GM19372 (cell line): ENCODE data around the gene FSD2.
"Not testable (repeated sequence)": the region's sequence is repeated elsewhere in the genome, so short reads cannot be mapped to it uniquely, and the experiment has no call there.

Source experiments
- ATAC-seq: cut with Tn5 transposase; IDR thresholded peaks from one replicate; pipeline ENCODE4 v1.9.1; 2021; ENCODE audit warnings: mild to moderate bottlenecking, low read depth, moderate library complexity; ENCODE audit not compliant: unreplicated experiment

Gene FSD2

DNA sequence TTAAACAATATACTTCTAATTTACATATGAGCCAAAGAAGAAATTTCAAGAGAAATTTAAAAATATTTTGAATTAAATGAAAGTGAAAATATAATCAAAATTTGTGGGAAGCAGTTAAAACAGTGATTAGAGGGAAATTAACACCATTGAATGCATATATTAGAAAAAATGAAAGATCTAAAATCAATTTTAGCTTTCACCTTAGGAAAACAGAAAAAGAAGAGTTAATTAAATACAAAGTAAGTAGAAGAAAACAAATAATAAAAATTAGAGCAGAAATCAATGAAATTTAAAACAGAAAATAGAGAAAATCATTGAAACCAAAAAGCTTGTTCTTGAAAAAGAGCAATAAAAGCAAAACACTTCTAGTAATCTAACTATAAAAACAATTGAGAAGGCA is 57.6 kb downstream of the FSD2 start:
- ATAC-seq: no peak

DNA sequence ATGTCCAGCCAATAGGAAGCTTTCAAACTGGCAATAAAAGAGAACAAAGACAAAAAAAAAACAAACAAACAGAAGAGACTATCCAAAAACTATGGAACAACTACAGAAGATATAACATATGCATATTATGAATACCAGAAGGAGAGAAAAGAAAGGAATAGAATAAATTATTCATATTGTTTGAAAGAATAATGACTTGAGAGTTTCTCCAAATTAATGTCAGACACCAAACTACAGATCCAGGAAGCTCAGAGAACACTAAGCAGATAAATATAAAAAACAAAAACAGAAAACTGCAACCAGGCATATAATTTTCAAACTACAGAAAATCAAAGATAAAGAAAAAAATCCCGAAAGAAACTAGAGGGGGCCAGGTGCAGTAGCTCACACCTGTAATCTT is 62.1 kb downstream of the FSD2 start:
- no peak for ATAC-seq

DNA sequence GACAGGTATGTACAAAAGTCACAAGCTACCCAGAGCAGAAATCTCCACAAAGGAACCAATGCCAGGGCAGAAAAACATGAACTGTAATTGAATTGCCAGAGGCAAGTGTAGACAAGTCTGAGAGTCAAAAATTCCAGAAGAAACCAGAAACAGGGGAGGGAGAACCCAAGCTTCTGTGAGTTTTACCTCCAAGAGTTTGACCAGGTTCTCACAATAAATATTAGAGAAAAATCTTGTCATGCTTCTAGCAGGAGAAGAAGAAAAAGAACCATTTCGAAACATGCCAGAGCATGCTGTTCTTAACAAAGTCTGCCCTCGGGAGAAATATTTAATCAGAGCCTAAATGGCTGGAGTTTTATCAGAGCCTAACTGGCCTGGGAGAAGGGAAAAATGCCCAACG is 63.7 kb downstream of the FSD2 start:
- no peak for ATAC-seq

DNA sequence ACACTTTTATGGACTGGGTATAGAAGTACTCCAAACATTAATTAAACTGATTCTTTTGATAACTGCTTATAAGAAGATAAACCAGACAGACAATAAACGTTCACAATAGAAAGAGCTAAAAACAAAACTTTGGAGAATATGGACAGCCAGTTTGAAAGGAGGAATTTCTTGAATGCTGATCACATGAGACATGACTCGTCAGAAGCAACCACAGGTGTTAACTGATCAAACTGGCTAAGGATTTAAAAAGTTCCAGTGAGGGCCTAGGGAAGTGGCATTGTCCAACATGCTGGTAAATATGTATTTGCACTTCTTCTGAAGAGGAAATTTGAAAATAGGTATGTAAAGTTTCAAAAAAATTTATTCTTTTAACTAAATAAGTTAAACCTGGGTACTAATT is 66.8 kb downstream of the FSD2 start:
- ATAC-seq: no peak

DNA sequence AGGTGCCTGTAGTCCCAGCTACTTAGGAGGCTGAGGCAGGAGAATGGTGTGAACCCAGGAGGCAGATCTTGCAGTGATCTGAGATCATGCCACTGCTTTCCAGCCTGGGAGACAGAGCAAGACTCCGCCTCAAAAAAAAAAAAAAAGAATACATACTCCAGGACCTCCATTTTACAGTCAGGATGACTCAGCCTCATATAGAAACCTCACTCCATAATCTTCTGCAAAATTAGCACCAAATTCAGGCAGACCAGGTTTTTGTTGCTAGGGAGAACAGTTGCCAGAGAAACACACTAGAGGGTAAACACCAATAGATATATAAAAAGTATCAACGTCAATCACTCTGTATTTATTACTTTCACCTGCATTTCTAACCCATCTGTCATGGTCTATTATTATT is 67.9 kb downstream of the FSD2 start:
- ATAC-seq: no peak

DNA sequence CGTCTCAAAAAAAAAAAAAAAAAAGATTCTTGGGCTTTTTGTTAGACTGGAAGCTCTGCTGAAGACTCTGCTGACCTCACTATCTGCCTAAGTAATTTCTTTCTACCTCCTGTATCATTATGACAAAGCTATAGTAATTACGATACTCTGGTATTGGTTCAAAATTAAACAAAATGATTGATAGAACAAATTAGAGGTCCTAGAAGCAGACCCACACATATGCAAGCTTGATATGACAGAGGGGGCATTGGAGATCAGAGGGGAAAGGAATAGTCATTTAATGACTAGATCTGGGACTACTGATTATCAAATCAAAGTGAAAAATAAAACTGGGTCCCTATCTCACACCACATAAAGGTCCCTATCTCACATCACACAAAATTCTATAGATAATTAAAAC is 74.3 kb downstream of the FSD2 start:
- no peak for ATAC-seq

DNA sequence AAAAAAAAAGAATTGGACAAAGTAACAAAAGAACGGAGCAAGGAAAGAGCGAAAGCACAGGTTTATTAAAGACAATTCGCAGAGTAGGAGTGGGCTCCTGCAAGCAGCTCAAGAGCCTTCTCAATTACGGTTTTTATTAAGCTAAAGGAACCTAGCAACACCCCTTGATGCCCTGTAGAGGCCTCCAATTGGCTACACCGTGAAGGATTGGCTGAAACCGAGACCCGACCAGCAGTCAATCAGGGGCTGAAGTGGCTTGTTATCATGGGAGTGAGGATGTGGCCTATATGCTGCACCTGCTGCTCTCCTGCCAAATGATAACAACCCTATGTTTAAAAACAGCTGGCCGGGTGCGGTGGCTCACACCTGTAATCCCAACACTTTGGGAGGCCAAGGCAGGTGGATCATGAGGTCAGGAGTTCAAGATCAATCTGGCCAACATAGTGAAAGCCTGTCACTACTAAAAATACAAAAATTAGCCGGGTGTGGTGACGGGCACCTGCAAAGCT is 75.8 kb downstream of the FSD2 start:
- no peak for ATAC-seq

DNA sequence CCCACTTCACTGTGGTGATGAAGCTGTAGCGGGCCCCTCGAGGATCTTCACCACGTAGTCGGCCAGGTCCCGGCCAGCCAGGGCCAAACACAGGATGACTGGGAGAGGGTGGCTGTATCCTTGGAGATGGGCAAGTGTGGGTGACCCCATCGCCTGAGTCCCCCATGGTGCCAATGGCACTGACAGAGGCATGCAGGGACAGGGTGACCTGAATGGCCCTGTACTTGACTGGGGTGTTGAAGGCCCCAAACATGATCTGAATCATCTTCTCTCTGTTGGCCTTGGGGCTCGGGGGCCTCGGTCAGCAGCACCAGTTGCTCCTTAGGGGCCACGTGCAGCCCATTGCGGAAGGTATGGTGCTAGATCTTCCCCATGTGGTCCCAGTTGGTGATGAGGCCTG is 79.1 kb downstream of the FSD2 start:
- ATAC-seq: no peak

DNA sequence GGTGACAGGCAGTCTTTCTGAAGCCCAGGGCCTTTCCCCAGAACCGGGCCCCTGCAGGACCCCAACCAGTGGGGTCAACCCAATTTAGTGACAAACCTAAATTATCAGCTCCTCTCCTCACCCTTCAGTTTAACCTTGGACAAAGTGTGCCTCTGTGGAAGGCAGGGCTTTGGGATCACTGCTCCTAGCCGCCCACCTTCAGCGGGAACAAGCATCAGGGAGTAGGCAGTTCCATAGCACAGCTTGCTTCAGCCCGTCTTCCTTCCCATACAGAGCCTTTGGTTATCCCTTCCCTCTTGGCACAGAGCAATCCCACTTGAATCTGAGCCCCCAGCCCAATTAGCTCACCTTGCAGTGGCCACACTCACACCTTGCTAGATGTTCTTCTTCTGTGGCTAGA is 90.9 kb downstream of the FSD2 start:
- no peak for ATAC-seq

DNA sequence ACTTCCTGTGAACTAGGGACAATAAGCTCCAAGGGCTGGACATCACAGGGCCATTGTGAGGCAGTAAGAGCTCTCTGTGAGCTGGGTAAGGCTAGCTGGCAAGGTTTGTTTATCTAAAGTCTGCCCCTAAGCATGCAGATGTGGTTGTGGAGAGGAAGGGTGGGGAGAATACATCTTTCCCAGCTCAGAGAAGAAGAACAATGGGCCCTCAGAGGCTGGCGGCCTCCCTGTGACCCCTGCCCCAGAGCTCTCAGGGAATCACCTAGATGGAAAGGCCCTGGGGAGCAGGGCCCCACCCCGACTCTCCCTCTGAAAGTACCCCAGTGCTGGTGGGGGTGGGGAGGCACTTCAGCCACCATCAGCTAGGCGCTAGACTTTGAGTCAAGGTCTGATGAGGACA is 91.9 kb downstream of the FSD2 start:
- ATAC-seq: no peak

DNA sequence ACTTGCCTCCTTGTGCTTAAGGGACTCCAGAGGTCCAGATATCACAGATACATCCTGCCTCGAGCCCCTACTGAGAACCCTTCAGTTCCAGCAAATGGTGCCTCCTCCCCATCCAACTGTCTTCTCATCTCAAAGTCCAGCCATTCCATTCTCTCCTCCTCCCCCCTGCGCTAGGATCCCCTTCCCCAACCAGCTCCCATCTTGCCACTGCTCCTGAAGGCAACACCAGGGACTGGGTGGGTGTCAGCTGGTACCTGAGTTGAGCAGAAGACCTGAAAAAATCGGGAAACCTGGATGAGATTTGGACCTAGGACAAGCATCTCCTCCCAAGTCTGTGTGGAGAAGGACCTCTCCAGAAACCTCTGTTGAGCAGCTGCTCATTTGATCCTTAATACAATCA is 93.8 kb downstream of the FSD2 start:
- no peak for ATAC-seq

DNA sequence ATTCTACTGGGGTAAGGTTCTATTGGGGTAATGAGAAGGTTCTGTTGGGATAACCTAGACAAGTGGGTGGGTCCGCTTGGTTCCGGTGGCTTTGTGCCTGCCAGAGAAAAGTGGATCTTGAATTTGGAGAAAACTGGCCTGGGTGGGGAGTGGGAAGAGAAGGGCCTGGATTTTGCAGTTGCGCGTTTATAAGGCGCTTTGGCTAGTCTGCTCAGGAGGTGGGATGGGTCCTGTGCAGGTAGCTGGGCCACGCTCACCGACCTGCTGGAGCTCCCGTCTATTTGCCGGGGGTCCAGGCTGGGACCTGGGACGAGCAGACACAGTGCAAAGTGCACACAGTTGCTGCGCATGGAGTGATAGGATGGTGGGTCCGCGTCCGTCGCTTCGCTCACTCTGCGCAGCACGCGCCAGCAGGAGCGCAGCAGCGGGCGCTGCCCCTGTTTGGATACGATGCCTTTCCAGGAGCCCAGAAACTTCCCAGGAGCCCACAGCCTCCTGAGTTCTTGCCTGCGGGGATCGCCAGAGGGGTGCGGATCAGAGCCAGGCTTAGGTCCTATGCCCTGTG is 94.9 kb downstream of the FSD2 start:
- ATAC-seq: no peak

DNA sequence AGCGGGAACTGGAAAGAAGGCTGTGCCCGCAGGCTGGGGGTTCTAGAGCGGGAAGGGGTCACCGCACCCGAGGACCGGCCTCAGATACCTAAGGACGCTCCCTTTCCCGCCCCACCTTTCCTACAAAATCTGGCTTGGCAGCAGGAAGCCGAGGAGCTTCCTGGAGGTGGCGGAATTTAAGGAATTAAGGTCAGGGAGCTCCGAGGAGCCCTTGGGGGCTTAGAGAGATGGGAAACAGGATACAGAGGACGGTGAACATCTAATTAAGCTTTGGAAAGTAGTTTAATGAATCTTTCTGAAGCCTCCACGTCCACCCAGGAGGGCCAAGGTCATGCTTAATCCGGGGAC is 95.7 kb downstream of the FSD2 start:
- ATAC-seq: no peak

DNA sequence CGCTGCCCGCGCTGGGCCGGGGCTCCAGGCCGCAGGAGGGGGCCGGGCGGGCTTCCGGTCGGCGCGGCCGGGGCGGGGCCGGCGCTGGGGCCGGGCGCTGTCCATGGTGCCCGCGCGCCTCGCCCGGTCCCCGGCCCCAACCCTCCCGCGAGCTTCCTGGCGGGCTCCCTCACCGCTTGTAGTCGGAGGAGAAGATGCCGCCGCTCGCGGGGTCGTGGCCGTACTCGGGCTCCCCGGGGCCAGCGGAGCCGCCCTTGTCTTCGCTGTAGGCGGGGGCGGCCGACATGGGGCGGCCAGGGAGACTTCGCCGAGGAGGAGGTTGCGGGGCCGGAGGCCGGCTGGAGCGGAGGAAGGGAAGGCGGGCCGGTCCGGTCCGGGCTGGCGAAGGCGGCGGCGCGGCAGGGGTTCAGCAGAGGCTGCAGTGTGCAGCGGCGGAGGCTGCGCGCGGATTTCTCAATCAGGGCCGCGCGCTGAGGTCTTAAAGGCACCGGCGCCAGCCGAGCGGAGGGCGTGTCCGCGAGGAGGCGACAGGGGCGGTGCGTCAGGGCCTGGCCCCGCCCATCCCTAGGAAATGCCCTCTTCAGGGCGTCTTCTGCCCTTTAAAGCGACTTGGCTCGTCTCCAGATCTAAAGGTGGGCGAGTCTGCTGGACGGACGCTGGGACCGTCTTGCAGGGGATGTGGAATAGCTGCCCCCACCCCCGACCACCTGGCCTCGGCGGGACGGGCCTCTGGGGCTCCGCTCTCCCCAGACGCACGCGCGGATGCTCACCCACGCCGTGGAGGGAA is 96.3 kb downstream of the FSD2 start, which contains the start of gene AP3B2:
TSS of gene AP3B2 (minus strand) at position 455 of the 787 bp plus-strand sequence. CDS start at position 286, 169 bp downstream.
- ATAC-seq: peak; percentile 86

DNA sequence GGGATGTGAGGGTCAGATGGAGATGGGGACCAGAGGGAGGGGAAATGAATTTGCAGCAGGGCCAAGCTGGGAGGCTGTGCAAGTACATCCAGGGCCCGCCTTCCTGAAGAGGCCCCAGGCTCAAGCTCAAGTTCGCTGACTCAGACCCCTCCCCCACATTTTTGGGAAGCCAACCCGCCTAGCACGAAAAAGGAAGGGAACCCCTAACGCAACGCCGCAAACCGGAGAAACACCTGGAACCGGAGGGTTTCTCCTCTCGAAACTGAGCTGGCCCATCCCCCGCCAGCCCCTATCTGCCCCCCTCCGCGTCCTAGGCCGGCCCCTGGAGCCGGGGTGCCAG is 96.8 kb downstream of the FSD2 start:
- ATAC-seq: no peak

DNA sequence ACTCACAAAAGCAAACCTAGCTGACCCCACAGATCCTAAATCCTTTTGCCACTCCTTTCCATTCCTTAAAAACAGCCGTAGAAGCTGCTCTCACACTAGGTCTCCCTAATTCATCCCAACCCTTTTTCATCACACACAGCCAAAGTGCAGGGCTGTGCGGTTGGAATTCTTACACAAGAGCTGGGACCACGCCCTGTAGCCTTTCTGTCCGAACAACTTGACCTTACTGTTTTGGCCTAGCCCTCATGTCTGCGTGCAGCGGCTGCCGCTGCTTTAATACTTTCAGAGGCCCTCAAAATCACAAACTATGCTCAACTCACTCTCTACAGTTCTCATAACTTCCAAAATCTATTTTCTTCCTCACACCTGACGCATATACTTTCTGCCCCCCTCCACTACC is 100.0 kb downstream of the FSD2 start:
- ATAC-seq: not testable (repeated sequence)
